ENCODE results near the gene ASF1A. TPM values are rescaled to one million over a fixed set of nuclear protein-coding genes. Genes with fewer than 3 reads are reported as not detected.

The ASF1A gene
- total and polyA plus RNA-seq, 2 experiments from 2014 or later: 25.4 to 72.2 TPM

DNA sequence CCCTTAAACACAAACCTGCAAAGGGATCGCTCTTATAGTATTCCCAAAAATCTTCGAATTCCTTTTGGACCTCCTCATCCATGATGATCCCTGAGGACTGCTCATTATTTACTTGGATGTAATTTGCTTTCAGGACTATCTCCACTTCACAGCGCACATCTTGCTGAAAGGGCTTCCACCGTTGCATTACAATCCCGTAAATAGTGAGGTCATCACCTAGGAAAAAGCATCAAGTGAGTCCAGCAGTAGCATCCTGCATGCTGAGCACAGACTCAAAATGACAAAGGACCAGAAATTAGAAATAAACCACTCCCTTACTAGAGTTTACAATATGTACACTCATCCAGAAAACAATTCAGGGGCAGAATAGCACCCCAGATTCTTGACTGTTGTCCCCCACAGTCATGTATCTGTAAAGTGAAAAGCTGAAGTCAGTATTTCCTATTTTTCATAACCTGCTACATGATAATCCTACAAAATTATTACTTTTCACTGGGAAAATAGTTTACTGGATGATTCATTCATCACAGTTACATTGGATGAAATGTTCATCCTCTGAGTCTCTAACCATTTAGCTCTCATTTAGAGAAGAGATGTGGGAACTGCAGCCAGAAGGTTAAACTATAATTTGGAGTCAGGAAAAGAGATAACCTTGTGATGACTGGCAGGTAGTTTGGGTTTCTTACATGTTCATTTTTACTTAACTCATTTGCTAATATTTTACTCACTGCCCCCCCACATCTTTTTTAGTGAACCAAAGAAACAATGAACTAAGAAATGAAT, 23.8 kb downstream of the ASF1A start:
- TF ChIP-seq, protein P1, sequence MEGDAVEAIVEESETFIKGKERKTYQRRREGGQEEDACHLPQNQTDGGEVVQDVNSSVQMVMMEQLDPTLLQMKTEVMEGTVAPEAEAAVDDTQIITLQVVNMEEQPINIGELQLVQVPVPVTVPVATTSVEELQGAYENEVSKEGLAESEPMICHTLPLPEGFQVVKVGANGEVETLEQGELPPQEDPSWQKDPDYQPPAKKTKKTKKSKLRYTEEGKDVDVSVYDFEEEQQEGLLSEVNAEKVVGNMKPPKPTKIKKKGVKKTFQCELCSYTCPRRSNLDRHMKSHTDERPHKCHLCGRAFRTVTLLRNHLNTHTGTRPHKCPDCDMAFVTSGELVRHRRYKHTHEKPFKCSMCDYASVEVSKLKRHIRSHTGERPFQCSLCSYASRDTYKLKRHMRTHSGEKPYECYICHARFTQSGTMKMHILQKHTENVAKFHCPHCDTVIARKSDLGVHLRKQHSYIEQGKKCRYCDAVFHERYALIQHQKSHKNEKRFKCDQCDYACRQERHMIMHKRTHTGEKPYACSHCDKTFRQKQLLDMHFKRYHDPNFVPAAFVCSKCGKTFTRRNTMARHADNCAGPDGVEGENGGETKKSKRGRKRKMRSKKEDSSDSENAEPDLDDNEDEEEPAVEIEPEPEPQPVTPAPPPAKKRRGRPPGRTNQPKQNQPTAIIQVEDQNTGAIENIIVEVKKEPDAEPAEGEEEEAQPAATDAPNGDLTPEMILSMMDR (conservative IDR thresholded peaks at IDR 0.05; ENCODE audit: low read depth in 2 of 2): no peak
- no peak for TF ChIP-seq JUNB (IDR thresholded peaks at IDR 0.05; ENCODE audit: unreplicated experiment)
- TF ChIP-seq, protein P2, sequence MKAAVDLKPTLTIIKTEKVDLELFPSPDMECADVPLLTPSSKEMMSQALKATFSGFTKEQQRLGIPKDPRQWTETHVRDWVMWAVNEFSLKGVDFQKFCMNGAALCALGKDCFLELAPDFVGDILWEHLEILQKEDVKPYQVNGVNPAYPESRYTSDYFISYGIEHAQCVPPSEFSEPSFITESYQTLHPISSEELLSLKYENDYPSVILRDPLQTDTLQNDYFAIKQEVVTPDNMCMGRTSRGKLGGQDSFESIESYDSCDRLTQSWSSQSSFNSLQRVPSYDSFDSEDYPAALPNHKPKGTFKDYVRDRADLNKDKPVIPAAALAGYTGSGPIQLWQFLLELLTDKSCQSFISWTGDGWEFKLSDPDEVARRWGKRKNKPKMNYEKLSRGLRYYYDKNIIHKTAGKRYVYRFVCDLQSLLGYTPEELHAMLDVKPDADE (IDR thresholded peaks at IDR 0.05): no peak
- TF ChIP-seq EZH2phosphoT487 (IDR thresholded peaks at IDR 0.05; ENCODE audit: unreplicated experiment): no peak
- TF ChIP-seq STAT1 (IDR thresholded peaks at IDR 0.05; ENCODE audit: unreplicated experiment): no peak
- no peak for TF ChIP-seq ZNF331 (CRISPR knock-in tag; IDR thresholded peaks at IDR 0.05; ENCODE audit: low read depth)
- TF ChIP-seq, protein P3, sequence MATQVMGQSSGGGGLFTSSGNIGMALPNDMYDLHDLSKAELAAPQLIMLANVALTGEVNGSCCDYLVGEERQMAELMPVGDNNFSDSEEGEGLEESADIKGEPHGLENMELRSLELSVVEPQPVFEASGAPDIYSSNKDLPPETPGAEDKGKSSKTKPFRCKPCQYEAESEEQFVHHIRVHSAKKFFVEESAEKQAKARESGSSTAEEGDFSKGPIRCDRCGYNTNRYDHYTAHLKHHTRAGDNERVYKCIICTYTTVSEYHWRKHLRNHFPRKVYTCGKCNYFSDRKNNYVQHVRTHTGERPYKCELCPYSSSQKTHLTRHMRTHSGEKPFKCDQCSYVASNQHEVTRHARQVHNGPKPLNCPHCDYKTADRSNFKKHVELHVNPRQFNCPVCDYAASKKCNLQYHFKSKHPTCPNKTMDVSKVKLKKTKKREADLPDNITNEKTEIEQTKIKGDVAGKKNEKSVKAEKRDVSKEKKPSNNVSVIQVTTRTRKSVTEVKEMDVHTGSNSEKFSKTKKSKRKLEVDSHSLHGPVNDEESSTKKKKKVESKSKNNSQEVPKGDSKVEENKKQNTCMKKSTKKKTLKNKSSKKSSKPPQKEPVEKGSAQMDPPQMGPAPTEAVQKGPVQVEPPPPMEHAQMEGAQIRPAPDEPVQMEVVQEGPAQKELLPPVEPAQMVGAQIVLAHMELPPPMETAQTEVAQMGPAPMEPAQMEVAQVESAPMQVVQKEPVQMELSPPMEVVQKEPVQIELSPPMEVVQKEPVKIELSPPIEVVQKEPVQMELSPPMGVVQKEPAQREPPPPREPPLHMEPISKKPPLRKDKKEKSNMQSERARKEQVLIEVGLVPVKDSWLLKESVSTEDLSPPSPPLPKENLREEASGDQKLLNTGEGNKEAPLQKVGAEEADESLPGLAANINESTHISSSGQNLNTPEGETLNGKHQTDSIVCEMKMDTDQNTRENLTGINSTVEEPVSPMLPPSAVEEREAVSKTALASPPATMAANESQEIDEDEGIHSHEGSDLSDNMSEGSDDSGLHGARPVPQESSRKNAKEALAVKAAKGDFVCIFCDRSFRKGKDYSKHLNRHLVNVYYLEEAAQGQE (IDR thresholded peaks at IDR 0.05; ENCODE audit: unreplicated experiment): no peak
- TF ChIP-seq, protein P4, sequence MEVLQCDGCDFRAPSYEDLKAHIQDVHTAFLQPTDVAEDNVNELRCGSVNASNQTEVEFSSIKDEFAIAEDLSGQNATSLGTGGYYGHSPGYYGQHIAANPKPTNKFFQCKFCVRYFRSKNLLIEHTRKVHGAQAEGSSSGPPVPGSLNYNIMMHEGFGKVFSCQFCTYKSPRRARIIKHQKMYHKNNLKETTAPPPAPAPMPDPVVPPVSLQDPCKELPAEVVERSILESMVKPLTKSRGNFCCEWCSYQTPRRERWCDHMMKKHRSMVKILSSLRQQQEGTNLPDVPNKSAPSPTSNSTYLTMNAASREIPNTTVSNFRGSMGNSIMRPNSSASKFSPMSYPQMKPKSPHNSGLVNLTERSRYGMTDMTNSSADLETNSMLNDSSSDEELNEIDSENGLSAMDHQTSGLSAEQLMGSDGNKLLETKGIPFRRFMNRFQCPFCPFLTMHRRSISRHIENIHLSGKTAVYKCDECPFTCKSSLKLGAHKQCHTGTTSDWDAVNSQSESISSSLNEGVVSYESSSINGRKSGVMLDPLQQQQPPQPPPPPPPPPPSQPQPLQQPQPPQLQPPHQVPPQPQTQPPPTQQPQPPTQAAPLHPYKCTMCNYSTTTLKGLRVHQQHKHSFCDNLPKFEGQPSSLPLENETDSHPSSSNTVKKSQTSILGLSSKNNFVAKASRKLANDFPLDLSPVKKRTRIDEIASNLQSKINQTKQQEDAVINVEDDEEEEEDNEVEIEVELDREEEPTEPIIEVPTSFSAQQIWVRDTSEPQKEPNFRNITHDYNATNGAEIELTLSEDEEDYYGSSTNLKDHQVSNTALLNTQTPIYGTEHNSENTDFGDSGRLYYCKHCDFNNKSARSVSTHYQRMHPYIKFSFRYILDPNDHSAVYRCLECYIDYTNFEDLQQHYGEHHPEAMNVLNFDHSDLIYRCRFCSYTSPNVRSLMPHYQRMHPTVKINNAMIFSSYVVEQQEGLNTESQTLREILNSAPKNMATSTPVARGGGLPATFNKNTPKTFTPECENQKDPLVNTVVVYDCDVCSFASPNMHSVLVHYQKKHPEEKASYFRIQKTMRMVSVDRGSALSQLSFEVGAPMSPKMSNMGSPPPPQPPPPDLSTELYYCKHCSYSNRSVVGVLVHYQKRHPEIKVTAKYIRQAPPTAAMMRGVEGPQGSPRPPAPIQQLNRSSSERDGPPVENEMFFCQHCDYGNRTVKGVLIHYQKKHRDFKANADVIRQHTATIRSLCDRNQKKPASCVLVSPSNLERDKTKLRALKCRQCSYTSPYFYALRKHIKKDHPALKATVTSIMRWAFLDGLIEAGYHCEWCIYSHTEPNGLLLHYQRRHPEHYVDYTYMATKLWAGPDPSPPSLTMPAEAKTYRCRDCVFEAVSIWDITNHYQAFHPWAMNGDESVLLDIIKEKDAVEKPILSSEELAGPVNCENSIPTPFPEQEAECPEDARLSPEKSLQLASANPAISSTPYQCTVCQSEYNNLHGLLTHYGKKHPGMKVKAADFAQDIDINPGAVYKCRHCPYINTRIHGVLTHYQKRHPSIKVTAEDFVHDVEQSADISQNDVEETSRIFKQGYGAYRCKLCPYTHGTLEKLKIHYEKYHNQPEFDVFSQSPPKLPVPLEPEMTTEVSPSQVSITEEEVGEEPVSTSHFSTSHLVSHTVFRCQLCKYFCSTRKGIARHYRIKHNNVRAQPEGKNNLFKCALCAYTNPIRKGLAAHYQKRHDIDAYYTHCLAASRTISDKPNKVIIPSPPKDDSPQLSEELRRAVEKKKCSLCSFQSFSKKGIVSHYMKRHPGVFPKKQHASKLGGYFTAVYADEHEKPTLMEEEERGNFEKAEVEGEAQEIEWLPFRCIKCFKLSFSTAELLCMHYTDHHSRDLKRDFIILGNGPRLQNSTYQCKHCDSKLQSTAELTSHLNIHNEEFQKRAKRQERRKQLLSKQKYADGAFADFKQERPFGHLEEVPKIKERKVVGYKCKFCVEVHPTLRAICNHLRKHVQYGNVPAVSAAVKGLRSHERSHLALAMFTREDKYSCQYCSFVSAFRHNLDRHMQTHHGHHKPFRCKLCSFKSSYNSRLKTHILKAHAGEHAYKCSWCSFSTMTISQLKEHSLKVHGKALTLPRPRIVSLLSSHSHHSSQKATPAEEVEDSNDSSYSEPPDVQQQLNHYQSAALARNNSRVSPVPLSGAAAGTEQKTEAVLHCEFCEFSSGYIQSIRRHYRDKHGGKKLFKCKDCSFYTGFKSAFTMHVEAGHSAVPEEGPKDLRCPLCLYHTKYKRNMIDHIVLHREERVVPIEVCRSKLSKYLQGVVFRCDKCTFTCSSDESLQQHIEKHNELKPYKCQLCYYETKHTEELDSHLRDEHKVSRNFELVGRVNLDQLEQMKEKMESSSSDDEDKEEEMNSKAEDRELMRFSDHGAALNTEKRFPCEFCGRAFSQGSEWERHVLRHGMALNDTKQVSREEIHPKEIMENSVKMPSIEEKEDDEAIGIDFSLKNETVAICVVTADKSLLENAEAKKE (CRISPR knock-in tag; IDR thresholded peaks at IDR 0.05): no peak
- no peak for TF ChIP-seq POLR2AphosphoS5 (IDR thresholded peaks at IDR 0.05; ENCODE audit: low read depth)
- TF ChIP-seq EZH2 (IDR thresholded peaks at IDR 0.05; ENCODE audit: low read depth, unreplicated experiment): no peak
- TF ChIP-seq NANOG (IDR thresholded peaks at IDR 0.05; ENCODE audit: borderline replicate concordance): no peak
- no peak for TF ChIP-seq ZNF114 (CRISPR knock-in tag; IDR thresholded peaks at IDR 0.05)
- TF ChIP-seq CREB1 (CRISPR knock-in tag; IDR thresholded peaks at IDR 0.05; ENCODE audit: low read depth): no peak
- H3K4me1 Mint-ChIP-seq: no peaks in the 10 kb centered on the region
- no peak overlapping the region for H2AFZ ChIP-seq
- H3K27me3 ChIP-seq (ENCODE audit: insufficient read depth): no peaks in the 10 kb centered on the region
- no peaks in the 10 kb centered on the region for H3F3A ChIP-seq (replicated peaks; ENCODE audit: low read depth)
- H3K36me3 ChIP-seq (ENCODE audit: insufficient read depth): peaks cover 8% of the 10 kb centered on the region; the same call in 1 of the 2 replicates
- H3K4me2 ChIP-seq: no peak overlapping the region
- H3K4me3 Mint-ChIP-seq: no peak overlapping the region
- no peaks in the 10 kb centered on the region for H3K27me3 Mint-ChIP-seq (ENCODE audit: insufficient read depth, low read depth, poor library complexity)
- H4K20me1 ChIP-seq (replicated peaks; ENCODE audit: insufficient read depth): no peaks in the 10 kb centered on the region
- H3K9me2 ChIP-seq (ENCODE audit: insufficient read depth): no peaks in the 10 kb centered on the region
- no peak for DNase-seq (ENCODE audit: low spot score)
- H3K79me2 ChIP-seq (replicated peaks; ENCODE audit: insufficient read depth): no peaks in the 10 kb centered on the region
- H3K4me3 ChIP-seq: no peak overlapping the region
- peaks cover 47% of the 10 kb centered on the region for H3K36me3 Mint-ChIP-seq (ENCODE audit: low read depth)
- no peaks in the 10 kb centered on the region for H3K4me1 ChIP-seq (ENCODE audit: insufficient read depth)
- H3K27ac Mint-ChIP-seq: no peak overlapping the region
- ATAC-seq: no peak
- no peak overlapping the region for H3K27ac ChIP-seq (ENCODE audit: low read depth)
- H3K9me3 Mint-ChIP-seq: no peaks in the 10 kb centered on the region
